ENCODE results near the gene USP9X. TPM values are rescaled to one million over a fixed set of nuclear protein-coding genes. Genes with fewer than 3 reads are reported as not detected.
"Not testable (repeated sequence)": the region's sequence is repeated elsewhere in the genome, so short reads cannot be mapped to it uniquely, and the experiment has no call there.

Gene USP9X
- total RNA-seq, 4 donors from 2014 or later, result 54.9 to 154 (median 98.0) TPM

- Histone ChIP-seq H3K36me3 (no peaks in the 10 kb centered on the region), H3K4me1 (peaks cover 0 to 17% (median 0%) of the 10 kb centered on the region in 4 donors), H3K27ac (no peak overlapping the region), H3K9me3 (no peaks in the 10 kb centered on the region), H3K4me3 (no peak overlapping the region), H3K27me3 (no peaks in the 10 kb centered on the region)
- no peak for DNase-seq
- intact Hi-C loops (cut with DNase I; ENCODE audit: low total_unique reads) (no loop called here), in situ Hi-C loops (cut with MboI; ENCODE audit: low pct_ligation_motif_present in 1 of 4, low pct_unique_long_range_greater_than_20kb in 1 of 4, low sequenced_read_pairs in 3 of 4) (loop anchor here in 3 of 4 donors (25.0 kb wide), 2 partner anchors 221 to 446 kb away; no protein-coding TSS in a partner anchor)
- TF ChIP-seq POLR2AphosphoS5 (IDR thresholded peaks at IDR 0.05), result no peak
- TF ChIP-seq POLR2A (IDR thresholded peaks at IDR 0.05), result no peak
- TF ChIP-seq, protein P1, sequence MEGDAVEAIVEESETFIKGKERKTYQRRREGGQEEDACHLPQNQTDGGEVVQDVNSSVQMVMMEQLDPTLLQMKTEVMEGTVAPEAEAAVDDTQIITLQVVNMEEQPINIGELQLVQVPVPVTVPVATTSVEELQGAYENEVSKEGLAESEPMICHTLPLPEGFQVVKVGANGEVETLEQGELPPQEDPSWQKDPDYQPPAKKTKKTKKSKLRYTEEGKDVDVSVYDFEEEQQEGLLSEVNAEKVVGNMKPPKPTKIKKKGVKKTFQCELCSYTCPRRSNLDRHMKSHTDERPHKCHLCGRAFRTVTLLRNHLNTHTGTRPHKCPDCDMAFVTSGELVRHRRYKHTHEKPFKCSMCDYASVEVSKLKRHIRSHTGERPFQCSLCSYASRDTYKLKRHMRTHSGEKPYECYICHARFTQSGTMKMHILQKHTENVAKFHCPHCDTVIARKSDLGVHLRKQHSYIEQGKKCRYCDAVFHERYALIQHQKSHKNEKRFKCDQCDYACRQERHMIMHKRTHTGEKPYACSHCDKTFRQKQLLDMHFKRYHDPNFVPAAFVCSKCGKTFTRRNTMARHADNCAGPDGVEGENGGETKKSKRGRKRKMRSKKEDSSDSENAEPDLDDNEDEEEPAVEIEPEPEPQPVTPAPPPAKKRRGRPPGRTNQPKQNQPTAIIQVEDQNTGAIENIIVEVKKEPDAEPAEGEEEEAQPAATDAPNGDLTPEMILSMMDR (IDR thresholded peaks at IDR 0.05), result no peak
- TF ChIP-seq EP300 (IDR thresholded peaks at IDR 0.05; ENCODE audit: low read depth), result no peak
- WGBS, 2 donors (ENCODE audit: low coverage in 1 of 2), result 78% methylated on average over 1 of the region's 1 CpG; no CpG with 5 or more reads in 1 of the 2 donors
Observed at GRCh38 chrX:41108007-41108406, 22.8 kb downstream of the USP9X start.

DNA sequence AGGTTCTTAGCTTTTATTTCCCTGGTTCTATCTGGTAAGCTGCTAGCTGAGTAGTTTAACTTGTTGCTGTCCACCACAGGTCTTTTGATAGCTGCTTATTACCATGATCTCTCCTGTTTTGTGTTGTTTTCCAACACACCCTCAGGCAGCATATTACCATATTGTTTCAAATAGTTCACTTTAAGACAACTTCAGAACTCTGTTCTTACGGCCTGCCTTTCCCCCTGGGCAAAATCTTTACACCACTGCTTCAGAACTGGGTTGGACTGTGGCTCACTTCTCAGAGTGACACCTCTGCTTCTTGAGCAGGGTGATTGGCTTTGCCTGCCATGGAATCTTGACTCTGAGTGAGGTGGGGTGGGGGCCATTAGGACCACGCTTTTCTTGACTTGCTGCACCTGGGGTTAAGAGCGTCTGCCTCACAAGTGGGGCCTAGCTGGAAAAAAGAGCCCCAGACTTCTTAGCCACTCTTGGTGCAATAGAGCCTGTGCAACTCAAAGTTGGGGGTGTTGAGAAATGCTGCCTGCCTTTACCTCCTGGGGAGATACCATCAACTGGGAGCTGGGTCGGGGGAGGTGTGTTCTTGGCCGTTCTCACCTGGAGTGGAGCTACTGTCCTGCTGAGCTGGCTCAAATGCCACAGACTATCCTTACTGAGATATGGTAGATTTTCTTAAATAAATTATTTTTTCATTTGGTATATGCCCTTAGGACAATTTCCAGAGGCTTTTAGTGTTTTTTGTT, 23.4 kb downstream of the USP9X start:
- peaks cover 0 to 16% (median 0%) of the 10 kb centered on the region in 4 donors for H3K4me1 ChIP-seq
- no peak overlapping the region for H3K4me3 ChIP-seq
- H3K27ac ChIP-seq, result no peak overlapping the region
- 85% methylated on average over 5 of the region's 5 CpGs; no CpG with 5 or more reads in 1 of the 2 donors for WGBS, 2 donors (ENCODE audit: low coverage in 1 of 2)
- no peaks in the 10 kb centered on the region for H3K36me3 ChIP-seq
- in situ Hi-C loops (cut with MboI; ENCODE audit: low pct_ligation_motif_present in 1 of 4, low pct_unique_long_range_greater_than_20kb in 1 of 4, low sequenced_read_pairs in 3 of 4) (loop anchor here in 3 of 4 donors (25.0 kb wide), 2 partner anchors 221 to 446 kb away; no protein-coding TSS in a partner anchor), intact Hi-C loops (cut with DNase I; ENCODE audit: low total_unique reads) (no loop called here)
- no peaks in the 10 kb centered on the region for H3K9me3 ChIP-seq
- no peaks in the 10 kb centered on the region for H3K27me3 ChIP-seq
- no peak for DNase-seq
- TF ChIP-seq, protein P1 (IDR thresholded peaks at IDR 0.05), result no peak

DNA sequence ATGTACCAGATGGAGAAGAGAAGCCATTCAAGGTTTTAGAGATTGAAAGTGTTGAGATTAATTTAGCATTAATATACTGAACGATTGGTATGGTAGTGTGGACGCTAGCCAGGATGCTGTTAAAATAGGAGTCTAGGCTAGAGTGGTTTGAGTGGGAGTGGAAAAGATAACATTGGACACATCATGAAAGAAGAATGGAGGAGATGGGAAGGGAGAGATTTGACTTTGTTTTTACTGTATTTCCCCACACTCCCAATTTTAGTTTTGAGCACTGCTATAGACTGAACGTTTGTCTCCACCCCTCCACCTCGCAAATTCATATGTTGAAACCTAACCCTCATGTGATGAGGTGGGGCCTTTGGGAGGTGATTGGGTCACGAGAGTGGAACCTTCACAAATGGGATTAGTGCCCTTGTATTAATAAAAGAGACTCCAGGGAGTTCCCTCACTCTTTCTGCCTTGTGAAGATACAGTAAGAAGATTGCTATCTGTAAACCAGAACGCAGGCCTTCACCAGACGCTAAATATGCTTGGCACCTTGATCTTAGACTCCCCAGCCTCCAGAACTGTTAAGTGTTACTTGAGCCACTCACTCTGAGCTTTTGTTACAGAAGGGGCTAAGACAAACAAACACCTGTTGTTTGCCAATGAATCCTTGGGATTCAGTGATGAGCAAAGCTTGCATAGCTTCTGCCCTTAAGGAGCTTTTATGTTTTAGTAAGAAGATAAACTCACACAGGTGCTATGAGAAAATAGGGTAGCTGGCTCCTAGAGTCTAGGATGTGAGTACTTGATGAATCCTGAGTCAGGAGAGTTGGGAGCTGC, 25.8 kb downstream of the USP9X start:
- DNase-seq, result no peak
- Histone ChIP-seq H3K27me3 (no peaks in the 10 kb centered on the region), H3K36me3 (no peaks in the 10 kb centered on the region), H3K4me3 (no peak overlapping the region), H3K27ac (no peak overlapping the region), H3K4me1 (peaks cover 0 to 30% (median 2%) of the 10 kb centered on the region in 4 donors), H3K9me3 (no peaks in the 10 kb centered on the region)
- WGBS, 2 donors (ENCODE audit: low coverage in 1 of 2), result 17 to 75% methylated on average over 1 to 7 of the region's 7 CpGs
- no peak for TF ChIP-seq POLR2AphosphoS5 (IDR thresholded peaks at IDR 0.05)
- TF ChIP-seq, protein P1 (IDR thresholded peaks at IDR 0.05), result no peak
- TF ChIP-seq EP300 (IDR thresholded peaks at IDR 0.05; ENCODE audit: low read depth), result no peak
- no peak for TF ChIP-seq POLR2A (IDR thresholded peaks at IDR 0.05)
- in situ Hi-C loops (cut with MboI; ENCODE audit: low pct_ligation_motif_present in 1 of 4, low pct_unique_long_range_greater_than_20kb in 1 of 4, low sequenced_read_pairs in 3 of 4) (loop anchor here in 3 of 4 donors (10.0 to 25.0 kb wide), 3 partner anchors 224 to 449 kb away; no protein-coding TSS in a partner anchor), intact Hi-C loops (cut with DNase I; ENCODE audit: low total_unique reads) (no loop called here)

- WGBS, 2 donors (ENCODE audit: low coverage in 1 of 2), result 0 to 1% methylated on average over 2 to 4 of the region's 4 CpGs
- intact Hi-C loops (cut with DNase I; ENCODE audit: low total_unique reads); H3K27ac ChIP-seq; H3K4me3 ChIP-seq; H3K27me3 ChIP-seq; DNase-seq; H3K36me3 ChIP-seq; H3K9me3 ChIP-seq: not testable (repeated sequence)
- in situ Hi-C loops (cut with MboI; ENCODE audit: low pct_ligation_motif_present in 1 of 4, low pct_unique_long_range_greater_than_20kb in 1 of 4, low sequenced_read_pairs in 3 of 4), result loop anchor here in 3 of 4 donors (10.0 to 25.0 kb wide), 3 partner anchors 228 to 453 kb away; no protein-coding TSS in a partner anchor
- peaks cover 0 to 29% (median 4%) of the 10 kb centered on the region in 4 donors for H3K4me1 ChIP-seq
- TF ChIP-seq, protein P1 (IDR thresholded peaks at IDR 0.05), result peak; percentile 54 to 91 (median 77)
Observed at GRCh38 chrX:41115104-41115425, 29.8 kb downstream of the USP9X start.

All from transverse colon (tissue), 4 donors.